GM19193 (cell line): ENCODE data around the gene RNF149.
A peak's percentile ranks its signal among the peaks of the same experiment; 100 is the strongest.

ENCODE experiments used
- POLR2A ChIP-seq: IDR thresholded peaks from 4 replicates; pipeline ENCODE4 v1.6.1; 2011; ENCODE audit not compliant: insufficient read depth, insufficient read length; ENCODE audit errors: extremely low read depth

RNF149 gene

DNA sequence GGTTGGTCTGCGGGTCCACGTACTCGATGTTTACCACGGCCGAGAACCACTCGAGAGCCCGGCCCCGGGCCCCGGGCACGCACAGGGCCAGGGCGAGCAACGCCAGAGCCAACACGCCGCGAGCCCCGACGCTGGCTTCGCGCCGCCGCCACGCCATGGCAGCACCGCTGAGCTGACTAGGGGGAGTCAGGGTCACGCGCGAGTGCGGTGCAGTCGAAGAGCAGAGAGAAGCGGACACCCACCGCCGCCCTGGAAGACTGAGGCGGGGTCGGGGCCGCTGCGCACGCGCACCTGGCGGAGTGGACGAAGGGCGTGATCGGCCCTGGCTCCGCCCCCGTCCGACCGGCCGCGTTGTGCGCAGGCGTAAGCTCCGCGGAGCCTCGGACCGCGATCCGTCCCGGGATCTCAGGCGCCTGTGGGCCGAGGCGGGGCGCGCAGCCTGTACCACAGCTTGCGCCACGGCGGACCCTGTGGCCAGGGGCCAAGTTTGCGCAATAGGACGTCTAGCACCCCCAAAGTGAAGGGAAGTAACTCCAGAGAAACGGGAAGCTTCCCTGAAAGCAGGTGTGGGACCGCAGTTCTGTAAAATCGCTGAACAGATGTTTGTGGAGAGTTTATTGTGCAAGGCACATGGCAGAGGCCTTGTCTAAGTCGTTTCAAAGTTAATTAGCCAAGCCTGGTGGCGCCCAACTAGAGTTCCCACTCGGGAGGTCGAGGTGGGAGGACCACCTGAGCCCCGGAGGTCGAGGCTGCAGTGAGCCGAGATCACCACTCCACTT lies at the start of gene RNF149:
Gene RNF149, minus strand, starts transcription at position 270 of the 779 bp plus-strand sequence. Its CDS starts 113 bp downstream, at position 157.
- peak; percentile 87 for TF ChIP-seq POLR2A

DNA sequence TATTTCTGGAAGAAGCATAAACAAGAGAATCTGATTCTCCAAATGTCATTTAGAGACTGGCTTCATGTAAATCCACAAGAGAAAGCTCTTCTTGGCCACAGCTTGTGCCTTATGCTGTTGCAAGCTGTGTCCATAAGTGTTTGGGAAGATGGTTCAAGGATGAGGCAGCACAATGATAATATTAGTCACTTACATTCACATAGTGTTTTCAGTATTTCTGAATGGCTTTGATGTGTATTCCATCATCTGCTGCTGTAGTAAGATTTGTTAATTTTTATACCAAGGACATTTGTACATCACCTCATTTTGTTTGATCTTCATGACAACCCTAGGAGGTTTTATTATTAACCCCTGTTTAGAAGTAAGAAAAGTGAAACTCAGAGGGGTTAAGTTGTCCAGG lies 48.9 kb upstream of the RNF149 start:
- TF ChIP-seq POLR2A = no peak

DNA sequence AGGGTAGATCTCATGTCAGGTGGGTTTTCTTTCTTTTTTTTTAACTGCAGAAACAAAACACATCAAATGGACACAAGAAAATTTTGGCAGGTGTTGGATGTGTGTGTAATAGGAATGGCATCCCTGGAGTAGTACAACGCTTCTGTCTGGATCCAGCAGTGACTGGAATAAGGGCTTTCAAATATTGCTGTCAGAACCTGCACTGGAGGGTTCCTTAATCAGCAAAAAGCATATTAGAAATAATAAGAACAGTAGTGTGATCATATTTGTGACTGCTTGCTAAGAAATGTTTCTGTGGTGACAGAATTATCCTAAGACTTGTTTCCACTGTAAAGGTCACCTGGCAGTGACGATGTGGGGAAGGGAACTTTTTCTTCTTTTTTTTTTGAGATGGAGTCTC lies 48.0 kb upstream of the RNF149 start:
- TF ChIP-seq POLR2A = no peak

- no peak for TF ChIP-seq POLR2A
These were observed 47.6 kb upstream of the RNF149 start for GRCh38 chr2:101356055-101356454.

DNA sequence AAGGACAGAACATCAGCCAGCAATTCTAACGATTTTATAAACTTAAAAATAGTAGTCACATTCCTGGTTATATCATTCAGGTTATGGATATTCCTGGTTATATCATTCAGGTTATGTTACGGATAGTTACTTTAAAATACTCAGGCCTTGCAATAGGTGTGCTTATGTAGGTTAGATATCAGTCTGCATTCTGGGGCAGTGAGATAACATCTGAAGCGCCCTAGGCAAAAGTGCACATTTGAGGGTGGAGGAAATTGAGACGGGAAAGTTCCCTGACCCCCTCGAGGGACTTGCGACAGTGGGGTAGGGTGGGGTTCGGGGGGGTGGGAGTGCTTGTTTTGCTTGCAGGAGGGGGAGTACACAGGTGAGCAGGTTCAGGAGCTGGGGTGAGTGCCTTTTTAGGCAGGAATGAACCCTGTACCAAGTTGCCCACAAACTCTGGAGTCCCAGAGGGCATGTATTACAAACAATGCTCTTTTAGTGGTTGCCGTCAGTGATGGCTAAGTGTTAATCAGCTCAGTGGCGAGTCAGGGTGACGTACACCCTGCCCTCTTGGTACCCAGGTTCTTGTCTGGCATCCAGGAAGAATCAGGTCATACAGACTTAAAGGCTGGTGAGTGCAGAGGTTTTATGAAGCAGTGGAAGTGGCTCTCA lies 47.0 kb upstream of the RNF149 start:
- no peak for TF ChIP-seq POLR2A

DNA sequence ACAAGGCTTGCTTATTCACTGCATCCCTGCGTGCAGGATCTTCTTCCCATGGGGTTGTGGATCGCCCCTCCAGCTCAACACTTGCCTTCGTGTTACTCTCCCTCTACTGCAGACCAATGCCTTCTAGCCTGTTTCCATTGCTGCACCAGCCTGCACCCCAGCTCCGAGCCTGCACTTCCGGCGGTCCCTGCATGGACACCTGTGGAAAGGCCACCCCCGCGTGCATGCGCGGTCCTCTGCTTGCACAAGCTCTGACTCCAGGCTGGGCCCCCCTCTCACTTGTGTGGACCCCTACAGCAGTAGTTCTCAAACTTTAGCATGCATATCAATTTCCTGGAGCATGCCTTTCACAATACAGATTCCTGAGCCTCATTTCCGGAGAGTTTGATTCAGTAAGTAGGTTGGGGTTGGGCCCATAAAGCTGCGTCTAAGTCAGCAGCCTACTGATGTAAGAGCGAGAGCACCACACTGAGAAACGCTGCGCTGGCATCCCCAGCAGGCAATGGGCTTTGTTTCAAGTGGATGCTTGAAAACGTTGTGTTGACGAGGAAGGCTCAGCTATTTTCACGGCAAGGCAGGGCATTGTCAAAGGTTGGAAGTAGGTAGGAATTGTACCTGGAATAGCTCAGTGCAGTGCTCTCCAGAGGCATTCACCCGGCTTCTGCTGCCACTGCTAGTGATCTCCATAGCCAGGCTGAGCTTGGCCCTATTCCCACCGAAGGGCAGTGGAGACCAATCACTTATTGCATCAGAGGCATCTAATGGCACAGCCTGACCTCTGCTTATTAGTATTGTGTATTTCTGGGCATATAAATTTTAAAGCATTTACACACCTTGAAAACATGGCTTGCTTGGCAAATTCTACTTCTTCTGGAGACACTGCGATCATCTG lies 46.2 kb upstream of the RNF149 start:
- TF ChIP-seq POLR2A = no peak

DNA sequence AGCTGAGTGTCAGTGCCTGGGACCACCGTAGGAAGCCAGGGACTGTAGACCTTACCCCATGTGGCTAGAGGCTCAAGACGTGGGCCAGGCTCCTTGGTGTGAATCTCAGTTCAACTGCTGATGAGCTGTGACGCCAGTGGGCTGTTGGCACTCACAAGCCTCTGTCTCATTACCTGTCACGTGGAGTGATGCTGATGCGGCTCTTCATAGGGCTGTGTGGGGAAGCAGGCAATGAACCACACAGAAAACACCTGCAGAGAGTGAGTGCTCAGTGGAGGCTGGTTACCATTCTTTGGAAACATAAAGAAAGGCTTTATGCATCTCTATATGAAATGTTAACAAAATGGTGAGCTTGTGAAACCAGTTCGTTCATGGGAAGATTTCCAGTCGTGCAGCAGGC lies 42.7 kb upstream of the RNF149 start:
- TF ChIP-seq POLR2A = no peak

- no peak for TF ChIP-seq POLR2A
These were observed 41.6 kb upstream of the RNF149 start for GRCh38 chr2:101349893-101350662.

GRCh38 chr2:101348883-101349282 lies 40.4 kb upstream of the RNF149 start:
- TF ChIP-seq POLR2A = no peak

- no peak for TF ChIP-seq POLR2A
These were observed 38.4 kb upstream of the RNF149 start for GRCh38 chr2:101346909-101347308.

GRCh38 chr2:101344137-101344536 lies 35.6 kb upstream of the RNF149 start:
- TF ChIP-seq POLR2A = no peak

DNA sequence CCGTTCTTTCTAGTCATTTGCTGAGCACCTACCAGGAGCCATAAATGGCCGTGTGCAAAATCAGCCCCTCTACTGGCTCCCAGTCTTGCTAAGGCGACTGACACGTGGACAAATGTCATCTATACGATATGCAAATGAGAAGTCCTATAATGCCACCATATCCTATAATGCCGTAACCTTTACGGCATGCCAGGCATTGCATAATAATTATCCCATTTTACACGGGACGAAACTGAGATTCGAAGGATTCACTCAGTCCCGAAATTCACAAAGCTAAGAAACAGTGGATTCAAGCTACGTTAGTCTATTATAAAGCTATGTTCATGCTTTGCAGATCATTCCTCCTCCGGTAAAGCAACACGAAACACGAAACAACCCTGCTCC lies 34.1 kb upstream of the RNF149 start:
- TF ChIP-seq POLR2A = no peak

- TF ChIP-seq POLR2A = no peak
These were observed 33.6 kb upstream of the RNF149 start for GRCh38 chr2:101341901-101342624.

GRCh38 chr2:101341421-101341820 lies 32.9 kb upstream of the RNF149 start:
- no peak for TF ChIP-seq POLR2A

GRCh38 chr2:101340141-101340551 lies 31.6 kb upstream of the RNF149 start:
- no peak for TF ChIP-seq POLR2A
